Activated CD4-positive, CD25-positive, alpha-beta regulatory T cell treated with anti-CD3 and anti-CD28 coated beads, Interleukin-2, amount 50 U/mL, for 72 hours (primary cell): Measurements from ENCODE around the gene RAC3.

Source experiments
- DNase-seq: peaks from one replicate; pipeline ENCODE4 v3.0.0; 2021

Gene RAC3

DNA sequence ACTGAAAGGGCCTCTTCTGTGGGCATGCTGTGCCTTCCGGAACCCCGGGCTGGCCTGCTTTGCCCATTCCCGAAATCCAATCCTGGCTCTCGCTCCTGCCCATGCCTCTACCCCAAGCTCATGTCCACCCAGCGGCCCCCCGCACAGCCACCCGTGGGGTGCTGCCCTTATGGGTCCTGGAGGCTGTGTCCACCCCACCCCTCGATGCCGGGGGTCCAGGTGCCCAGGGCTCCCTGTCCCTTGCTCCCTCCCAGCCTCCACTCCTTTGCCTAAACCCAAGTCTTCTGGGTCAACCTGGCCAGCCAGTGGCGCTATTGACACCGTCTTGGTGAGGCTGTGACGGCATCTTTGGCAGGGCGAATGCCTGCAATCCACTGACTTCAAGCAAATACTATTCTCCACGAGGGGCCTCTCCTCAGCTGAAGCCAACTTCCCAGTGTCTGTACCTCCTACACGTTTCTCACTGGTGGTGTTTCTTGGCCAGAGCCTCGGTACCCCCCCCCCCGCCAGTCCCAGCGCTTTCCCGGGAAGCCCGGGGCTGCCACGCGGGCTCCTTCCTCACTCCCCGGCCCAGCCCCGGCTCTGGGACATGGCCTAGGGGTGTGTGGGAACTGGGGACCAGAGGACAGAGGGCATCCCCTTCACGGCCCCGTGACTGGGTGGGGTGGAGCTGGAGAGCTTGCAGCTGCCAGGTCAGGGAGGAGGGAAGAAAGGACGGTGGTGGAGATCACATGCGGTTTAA, 46.3 kb downstream of the RAC3 start:
- no peak for DNase-seq

DNA sequence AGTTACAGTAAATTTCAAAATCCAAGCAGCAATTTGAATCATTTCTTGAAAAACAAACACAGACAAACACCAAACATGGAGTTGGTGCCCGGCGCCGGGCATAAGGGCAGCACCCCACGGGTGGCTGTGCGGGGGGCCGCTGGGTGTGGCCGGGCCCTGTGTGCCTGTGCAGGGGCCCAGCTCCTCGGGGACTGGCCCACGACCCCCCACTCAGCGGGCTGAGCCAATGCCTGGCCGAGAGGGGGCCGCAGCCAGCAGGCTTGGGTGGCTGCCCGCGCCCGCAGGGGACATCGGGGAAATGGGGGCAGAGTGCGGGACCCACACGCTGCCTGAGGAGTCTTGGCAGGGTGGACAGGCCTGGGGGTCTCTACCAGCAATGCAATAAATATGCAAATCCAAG, 47.0 kb downstream of the RAC3 start:
- DNase-seq, result no peak

DNA sequence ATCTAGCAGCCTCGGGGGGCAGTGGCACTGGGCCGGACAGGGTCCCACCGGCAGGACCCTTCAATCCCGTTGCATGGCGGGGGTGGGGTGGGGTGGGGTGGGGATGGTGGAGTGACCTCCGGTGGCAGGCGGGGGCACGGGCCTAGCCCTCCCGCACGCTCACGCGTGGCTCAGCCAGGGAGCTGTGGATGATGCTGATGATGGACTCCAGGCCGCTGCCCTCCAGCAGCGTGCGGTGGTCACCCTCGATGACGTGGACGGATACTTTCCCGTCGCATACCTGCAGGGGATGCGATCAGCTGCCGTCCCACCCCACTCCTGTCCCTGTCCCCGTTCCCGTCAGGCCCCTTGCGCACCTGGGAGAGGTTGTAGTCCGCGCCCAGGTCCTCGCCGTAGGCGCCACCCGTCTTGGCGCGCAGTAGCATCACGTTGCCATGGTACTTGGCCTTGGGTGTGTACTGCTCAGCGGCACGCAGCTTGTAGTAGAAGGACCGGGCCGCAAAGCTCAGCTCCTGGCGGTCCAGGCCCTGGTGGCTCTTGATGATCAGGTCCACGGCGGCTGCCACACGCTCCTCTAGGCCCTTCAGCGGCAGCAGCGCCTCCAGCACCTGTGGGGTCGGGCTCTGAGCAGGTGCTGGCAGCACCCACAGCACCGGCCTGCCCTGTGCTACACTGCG, 47.7 kb downstream of the RAC3 start:
- no peak for DNase-seq

DNA sequence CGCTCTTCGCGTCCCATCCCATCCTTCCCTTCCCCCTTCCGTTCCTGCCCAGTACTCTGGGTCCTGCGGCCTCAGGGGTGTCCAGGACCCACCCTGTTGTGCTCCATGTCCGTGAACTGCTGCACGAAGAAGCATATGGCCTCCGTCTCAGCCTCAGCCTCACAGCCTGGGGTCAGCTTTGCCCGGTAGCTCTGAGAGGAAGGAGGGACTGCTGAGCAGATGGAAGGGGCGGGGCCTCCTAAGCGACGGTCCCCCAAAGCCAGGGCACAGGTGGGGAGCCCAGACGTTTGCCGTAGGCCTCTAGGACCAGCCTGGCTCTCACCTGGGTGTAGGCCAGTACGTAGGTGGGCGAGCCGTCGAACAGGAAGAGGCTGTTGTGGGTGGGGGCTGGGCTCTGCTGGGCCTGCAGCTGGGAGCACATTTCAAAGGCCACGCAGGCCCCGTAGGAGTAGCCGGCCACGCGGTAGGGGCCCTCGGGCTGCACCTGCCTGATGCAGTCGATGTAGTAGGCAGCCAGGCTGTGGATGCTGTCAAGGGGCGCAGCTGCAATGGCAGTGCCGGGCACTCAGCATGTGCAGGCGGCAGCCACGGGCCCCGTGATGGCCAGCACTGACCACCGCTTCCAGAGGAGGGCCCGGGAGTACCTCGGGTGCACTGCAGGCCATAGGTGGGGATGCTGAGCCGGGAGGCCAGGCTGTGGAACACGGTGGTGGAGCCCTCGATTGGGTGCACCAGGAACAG, 48.7 kb downstream of the RAC3 start:
- no peak for DNase-seq

DNA sequence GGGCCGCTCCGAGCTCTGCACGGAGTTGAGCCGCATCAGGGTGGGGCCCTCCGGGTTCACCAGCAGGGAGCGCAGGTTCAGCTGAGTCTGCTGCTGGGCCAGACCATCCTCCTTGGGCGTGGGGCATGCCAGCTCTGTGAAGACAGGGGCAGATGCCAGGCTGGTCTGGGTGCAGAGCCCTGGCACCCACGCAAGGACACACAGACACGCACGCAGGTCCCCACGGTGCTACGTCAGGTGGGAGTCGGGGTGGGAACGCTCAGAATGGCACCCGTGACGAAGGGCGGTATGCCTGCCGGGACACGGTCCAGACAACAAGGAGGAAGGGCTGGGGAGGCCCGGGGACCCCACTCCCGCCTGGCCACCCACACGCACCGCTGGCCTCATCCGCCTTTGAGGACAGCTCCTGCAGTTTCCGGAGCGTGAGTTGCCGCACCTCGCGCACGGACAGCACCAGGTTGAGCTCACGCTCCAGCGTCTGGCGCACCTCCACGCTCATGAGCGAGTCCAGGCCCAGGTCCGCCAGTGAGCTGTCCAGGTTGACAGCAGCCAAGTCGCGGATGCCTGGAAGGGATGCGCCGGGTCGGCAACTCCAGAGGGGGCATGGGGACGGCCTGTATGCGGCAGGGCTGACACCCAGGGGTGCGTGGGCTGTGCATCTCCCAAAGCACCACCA, 49.4 kb downstream of the RAC3 start:
- DNase-seq, result no peak

DNA sequence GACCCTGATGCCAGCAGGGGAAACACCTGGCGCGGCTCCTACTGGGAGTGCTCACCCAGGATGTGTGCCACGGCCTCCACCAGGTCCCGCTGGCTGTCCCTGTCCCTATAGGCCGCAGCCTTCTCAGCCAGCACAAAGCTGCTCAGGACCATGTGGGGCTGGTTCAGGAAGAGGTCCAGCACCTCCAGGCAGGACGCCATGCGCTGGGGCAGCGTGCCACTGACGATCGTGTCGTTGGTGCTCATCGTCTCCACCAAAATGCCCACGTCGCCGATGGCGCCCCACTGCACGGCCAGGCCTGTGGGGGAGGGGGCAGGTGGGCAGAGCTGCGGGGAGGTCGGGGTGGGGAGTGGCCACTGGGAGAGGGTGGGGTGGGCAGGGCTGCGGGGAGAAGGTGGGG, 50.1 kb downstream of the RAC3 start:
- DNase-seq, result no peak

DNA sequence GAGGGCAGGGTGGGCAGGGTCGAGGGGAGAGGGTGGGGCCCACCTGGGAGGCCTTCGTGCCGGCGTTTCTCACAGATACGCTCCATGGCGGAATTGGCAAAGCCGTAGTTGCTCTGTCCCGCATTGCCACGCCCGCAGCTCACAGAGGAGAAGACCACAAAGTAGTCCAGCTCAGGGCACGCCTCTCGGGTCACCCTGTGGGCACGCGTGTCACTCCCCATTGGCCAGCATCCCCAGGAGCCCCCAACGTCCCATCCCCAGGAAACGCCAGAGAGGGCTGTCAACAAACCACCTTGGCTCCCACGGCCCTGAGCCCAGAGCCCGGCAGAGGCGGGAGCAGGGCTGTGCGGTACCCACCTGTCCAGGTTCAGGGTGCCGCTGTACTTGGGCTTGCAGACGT, 50.5 kb downstream of the RAC3 start:
- no peak for DNase-seq

DNA sequence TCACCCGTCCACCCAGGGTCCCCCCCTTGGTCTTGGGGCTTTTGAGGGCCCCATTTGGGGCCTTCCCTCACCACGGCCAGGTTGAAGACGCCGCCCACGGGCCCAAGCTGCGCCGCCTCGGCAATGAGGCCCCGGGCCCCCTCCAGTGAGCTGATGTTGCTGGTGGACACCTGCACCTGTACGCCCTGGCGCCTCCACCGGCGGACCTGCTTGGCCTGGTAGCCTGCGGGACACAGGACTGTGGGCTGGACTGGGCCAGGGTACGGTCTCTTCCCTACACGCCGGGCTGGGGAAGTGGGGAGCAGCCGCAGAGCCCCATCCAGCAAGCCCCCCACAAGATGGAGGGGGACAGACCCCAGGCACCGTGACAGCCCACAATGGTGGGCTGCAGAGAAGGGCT, 51.0 kb downstream of the RAC3 start:
- DNase-seq, result no peak

DNA sequence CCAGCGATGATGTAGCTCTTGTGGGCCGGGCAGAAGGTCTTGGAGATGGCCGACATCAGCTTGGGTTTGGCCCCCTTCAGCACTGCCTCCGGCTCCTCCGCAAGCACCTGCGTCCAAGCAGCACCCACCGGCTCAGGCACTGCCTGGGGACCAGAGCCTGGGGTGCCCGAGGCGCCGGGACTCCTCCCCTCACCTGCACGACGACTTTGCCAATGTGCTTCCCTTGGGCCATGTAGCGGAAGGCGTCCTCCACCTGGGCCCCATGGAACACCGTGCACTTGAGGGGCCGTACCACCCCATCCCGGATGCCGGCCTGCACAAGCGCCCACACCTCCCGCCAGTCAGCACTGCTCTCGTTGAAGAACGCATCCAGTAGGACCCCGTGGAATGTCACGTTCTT, 51.5 kb downstream of the RAC3 start:
- DNase-seq, result no peak
